PFSK-1 (cell line): ENCODE results near the gene FBXO21.

Experiments
- POLR2AphosphoS5 ChIP-seq: IDR thresholded peaks from 2 replicates; pipeline ENCODE4 v1.6.1; 2012; ENCODE audit warnings: low read depth, mild to moderate bottlenecking, control low read depth, low read length, moderate library complexity
- TAF1 ChIP-seq: IDR thresholded peaks from 2 replicates; pipeline ENCODE4 v1.6.1; 2012; ENCODE audit warnings: low read length, control low read depth, borderline replicate concordance; ENCODE audit not compliant: insufficient read depth
- TF ChIP-seq, protein P1 (sequence below), 2 experiments: IDR thresholded peaks; 2 replicates each; pipeline versions ENCODE4 v1.6.1 to v1.8.0; 2011 to 2012; ENCODE audit warnings: low read depth in 2 of 2, low read length in 2 of 2, control low read depth in 1 of 2, inconsistent platforms in 1 of 2, mild to moderate bottlenecking in 1 of 2, moderate library complexity in 1 of 2; ENCODE audit not compliant: insufficient read depth in 1 of 2

DNA sequence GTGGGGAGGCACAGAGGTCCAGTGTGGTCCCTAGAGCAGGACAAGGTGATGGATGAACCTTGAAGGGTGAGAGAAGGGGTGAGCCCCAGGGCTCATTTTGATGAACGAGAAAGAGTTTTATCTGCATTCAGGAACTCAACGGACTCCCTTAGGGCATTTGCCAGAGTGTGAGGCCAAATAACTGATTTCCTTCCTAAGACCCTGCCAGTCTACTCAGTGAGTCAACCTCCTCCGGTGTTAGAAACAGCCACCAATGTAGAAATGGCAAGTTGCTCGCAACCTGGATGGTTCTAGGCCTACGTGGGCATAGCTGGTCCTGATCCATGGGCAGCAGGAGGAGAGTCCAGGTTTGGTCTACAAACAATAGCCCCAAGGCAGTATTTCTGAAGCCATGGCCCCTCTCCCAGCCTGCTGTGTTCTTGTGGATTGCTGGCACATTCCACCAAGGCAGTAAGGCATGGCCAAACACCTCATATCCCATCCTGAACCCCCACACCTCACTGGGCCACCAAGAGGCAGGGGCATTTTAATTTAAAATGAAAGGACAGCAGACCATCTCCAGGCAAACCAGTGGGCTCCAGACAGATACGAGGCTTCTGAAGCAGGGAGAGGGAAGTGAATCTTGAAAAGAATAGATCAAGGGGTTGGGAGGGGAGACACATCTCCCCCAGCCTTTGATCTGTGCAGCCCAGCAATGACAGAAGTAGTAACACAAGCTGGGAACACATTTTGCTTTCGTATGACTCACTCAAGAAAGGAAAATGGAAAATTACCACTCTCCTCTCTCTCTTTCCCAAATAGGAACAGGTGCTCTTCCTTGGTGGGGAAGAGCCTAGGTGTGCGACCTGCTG is 65.6 kb downstream of the FBXO21 start:
- TF ChIP-seq, protein P1, sequence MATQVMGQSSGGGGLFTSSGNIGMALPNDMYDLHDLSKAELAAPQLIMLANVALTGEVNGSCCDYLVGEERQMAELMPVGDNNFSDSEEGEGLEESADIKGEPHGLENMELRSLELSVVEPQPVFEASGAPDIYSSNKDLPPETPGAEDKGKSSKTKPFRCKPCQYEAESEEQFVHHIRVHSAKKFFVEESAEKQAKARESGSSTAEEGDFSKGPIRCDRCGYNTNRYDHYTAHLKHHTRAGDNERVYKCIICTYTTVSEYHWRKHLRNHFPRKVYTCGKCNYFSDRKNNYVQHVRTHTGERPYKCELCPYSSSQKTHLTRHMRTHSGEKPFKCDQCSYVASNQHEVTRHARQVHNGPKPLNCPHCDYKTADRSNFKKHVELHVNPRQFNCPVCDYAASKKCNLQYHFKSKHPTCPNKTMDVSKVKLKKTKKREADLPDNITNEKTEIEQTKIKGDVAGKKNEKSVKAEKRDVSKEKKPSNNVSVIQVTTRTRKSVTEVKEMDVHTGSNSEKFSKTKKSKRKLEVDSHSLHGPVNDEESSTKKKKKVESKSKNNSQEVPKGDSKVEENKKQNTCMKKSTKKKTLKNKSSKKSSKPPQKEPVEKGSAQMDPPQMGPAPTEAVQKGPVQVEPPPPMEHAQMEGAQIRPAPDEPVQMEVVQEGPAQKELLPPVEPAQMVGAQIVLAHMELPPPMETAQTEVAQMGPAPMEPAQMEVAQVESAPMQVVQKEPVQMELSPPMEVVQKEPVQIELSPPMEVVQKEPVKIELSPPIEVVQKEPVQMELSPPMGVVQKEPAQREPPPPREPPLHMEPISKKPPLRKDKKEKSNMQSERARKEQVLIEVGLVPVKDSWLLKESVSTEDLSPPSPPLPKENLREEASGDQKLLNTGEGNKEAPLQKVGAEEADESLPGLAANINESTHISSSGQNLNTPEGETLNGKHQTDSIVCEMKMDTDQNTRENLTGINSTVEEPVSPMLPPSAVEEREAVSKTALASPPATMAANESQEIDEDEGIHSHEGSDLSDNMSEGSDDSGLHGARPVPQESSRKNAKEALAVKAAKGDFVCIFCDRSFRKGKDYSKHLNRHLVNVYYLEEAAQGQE (IDR thresholded peaks at IDR 0.05; ENCODE audit: insufficient read depth in 1 of 2, low read depth in 2 of 2, low read length in 2 of 2), result no peak
- TF ChIP-seq POLR2AphosphoS5, result no peak
- TF ChIP-seq TAF1, result no peak
